Activated CD8-positive, alpha-beta memory T cell treated with anti-CD3 and anti-CD28 coated beads, Interleukin-2, amount 50 U/mL, for 24 hours (primary cell): Measurements from ENCODE around the gene FBLN2.
"Not testable (repeated sequence)": the region's sequence is repeated elsewhere in the genome, so short reads cannot be mapped to it uniquely, and the experiment has no call there.

Experiments used
- DNase-seq: peaks from one replicate; pipeline ENCODE4 v3.0.0-alpha.2; 2020; ENCODE audit errors: extremely low read depth

Gene FBLN2

DNA sequence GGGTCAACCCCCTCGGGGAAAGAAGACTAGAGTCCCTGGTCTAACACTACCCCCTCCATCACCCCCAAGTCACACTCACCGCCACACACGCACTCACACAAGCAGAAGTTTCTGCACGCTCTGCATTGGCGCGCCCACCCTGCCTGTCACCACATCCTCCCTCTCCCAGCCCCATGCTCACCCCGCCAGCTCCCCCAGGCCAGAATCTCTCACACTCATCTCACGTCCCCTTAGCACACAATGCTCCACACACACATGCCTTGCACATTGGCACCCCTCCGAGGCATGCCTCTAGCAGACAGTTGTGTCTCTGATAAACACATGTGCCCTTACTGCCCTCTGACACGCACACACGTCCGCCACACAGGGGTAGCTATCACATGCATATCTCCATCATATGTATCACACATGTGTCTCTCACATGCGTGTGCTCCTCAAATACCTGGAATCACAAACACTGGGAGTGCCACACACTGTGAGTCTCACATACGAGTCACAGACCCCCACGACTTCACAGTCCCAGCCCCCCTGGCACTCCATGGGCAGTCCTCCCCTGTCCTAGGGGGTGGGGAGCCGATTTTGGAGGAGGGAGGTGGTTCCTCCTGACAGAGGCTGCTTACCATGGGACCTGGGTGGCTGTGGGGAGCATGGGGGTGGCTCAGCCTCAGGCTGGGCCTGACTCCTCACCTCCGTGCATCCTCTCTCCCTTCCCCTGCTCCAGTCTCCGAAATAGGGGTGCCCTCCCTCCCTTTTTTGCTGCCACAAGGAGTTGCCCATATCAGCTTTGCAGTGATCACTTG, 898 bp downstream of the FBLN2 start:
- DNase-seq, result no peak

GRCh38 chr3:13550423-13550690, 1.4 kb downstream of the FBLN2 start:
- no peak for DNase-seq

DNA sequence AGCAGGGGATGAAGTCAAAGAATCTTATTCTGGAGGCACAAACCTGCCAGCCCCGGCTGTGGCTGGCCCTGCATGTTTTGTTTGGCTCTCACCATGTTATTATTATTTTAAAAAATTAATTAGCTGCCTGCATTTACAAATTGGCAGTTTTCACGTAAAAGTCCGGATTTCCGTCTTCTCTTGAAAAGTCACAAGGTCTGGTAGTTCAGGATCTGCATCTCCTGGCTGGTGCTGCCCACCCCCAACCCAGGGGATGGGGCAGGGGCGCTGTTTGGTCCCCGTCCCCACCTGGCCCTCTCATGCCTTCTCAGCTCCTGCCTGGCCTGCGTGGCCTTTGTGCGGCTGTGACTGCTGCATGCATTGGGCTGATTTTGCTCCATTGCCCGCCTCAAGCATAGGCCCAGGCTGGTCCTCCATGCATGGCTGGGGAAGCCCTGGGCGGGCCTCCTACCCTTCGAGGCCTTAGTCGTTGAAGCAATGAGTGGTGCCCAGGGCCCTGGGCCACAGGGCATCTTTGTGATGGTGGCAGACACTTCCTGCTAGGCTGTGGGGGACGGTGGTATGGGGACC, 2.0 kb downstream of the FBLN2 start:
- no peak for DNase-seq

DNA sequence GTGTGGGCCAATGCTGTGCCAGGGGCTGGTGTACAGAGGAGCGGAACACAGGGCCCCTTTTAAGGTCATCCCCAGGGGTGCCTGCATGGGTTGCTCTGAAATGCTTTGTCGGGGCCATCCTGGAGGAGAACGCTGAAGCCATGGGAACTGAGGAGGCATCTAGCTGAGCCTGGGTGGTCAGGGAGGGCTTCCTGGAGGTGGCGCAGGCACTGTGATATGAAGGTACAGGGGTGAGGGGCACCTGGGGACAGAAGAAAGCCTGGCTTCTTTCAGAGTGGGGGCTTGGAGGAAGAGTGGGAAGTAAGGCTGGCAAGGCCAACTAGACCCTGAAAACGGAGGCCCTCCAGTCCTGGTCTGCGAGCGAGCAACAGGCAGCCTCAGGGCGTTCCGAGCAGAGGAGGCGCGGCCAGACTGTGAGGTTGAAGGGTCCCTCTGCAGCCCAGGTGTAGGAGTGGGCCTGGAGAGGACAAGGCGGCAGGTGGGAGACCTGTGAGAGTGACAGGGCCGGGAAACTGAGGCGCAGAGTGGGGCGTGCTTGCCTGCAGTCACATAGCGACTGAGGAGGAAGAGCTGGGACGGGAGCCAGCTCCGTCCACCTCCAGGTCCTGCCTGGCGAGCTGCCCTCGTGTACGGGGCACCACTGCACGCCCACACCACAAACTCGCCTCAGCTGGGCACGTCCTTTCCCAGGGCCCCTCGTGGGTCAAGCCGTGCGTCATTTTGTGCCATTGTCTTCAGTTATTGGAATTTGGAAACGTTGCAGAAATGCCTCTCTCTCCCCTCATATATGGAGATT, 4.1 kb downstream of the FBLN2 start:
- no peak for DNase-seq

DNA sequence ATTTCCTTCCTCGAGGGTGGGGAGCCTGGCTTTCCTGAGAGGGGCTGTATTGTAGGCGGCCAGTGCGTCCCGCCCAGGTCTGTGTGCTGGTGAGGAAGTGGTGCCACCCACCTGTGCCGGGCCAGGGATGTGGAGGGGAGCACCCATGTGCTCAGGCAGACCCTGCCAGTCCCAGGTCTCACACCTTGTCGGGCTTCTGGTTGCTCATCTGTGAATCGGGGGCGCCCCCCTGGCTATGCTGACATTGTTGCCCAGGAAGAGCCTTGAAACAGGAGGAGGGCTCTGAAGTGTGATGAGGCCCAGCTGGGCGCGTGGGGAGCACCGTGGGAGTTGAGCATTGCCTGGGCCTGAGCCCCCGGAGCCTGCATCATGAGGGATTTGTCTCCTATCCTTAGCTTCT, 4.8 kb downstream of the FBLN2 start:
- no peak for DNase-seq

- DNase-seq, result no peak
Observed at GRCh38 chr3:13555753-13556152, 6.8 kb downstream of the FBLN2 start.

DNA sequence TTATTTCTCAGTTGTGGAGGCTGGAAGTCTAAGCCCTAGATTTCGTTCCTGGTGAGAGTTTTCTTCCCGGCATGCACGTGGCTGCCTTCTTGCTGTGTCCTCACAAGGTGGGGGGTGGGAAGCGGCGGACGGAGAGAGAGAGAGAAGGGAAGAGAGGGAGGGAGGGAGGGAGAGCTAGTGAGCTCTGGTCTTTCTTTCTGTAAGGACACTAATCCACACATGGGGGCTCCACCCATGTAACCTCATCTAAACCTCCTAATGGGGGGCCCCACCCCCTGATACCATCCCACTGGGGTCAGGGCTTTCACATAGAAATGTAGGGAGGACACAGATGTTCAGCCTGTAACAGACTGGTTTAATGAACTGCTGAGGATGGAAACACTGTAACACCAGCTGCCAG, 7.3 kb downstream of the FBLN2 start:
- DNase-seq, result no peak

- DNase-seq, result no peak
Observed at GRCh38 chr3:13556917-13557316, 8.0 kb downstream of the FBLN2 start.

- DNase-seq, result no peak
Observed at GRCh38 chr3:13557417-13557816, 8.5 kb downstream of the FBLN2 start.

GRCh38 chr3:13557926-13558325, 9.0 kb downstream of the FBLN2 start:
- DNase-seq, result no peak

GRCh38 chr3:13558651-13559050, 9.7 kb downstream of the FBLN2 start:
- DNase-seq, result no peak

DNA sequence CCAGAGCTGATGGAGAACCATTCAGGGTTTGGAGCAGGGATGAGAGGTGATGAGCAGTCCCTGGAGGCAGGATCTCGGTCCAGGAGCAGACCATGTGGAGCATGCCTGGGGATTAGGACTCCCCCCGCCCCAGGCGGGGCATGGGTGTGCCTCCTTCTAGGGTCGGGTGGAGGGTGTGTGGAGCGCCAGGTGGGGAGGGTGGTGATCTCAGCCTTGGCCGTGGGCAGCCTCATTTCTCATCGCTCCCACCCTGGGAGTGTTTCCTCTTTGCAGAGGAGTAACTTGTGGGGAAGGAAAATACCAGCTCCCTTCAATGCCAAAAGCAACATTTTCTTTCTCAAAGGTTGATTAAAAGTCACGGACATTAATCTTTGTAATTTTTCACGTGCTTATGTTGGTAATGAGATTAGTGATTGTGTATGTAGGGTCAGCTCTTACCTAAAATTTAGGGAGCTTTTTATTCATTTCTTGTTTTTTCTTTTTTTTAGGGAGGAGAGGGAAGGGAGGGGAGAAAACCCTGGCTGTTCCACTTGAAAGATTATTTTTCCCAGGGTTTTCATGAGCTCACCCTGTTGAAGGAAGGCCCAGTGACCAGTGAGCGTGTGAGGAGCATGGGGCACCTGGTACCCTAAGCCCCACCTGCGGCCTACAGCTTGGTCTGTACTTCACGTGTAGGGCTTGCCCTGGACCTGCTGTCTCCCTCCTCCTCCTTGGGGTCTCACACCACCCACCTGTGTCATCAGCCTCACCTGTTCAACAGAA, 11.0 kb downstream of the FBLN2 start:
- DNase-seq, result no peak

DNA sequence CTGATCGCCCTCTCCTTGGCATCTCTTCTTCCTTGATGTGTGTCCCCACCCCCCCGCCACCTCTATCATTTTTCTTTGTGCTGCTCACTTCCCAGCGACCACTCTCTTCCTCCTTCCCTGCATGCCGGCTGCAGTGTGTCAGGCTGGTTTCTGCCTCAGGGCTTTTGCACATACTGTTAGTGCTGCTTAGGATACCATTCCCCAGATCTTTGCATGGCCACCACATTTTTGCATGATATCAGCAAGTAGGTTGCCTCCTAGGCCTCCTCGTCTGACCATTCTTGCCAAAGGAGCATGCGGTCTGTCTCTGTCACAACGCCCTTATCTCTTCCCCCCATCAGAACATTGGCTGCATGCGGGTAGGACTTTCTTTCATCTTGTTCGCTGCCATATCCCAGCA, 12.5 kb downstream of the FBLN2 start:
- DNase-seq, result no peak

DNA sequence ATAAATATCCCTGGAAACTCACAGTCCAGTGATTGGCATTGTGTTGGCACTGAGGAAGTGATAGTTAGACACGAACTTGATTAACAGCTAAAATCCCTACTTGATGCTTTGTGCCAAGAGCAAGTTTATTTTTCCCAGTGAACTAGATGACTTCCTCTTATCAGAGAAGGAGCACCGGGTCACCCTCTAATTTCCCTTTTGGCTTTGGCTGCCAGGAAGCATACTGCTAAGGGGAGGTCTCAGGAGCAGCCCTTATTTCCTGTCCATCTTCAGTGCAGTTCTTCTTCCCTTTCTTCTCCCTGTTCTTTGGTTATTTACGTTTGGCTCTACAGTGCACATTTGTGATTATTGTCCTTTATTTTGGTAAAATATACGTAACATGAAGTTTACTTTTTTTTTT, 13.0 kb downstream of the FBLN2 start:
- no peak for DNase-seq

DNA sequence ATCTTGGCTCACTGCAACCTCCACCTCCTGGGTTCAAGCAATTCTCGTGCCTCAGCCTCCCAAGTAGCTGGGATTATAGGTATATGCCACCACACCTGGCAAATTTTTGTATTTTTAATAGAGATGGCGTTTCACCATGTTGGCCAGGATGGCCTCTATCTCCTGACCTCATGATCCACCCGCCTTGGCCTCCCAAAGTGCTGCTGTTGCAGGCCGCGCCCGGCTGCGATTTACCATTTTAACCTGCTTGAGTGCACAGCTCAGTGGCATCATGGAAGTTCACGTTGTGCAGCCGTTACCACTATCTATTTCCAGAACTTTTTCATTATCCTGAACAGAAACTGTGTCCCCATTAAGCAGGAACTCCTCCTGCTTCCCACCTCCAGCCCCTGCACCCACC, 13.5 kb downstream of the FBLN2 start:
- not testable (repeated sequence) for DNase-seq

- no peak for DNase-seq
Observed at GRCh38 chr3:13563321-13563720, 14.4 kb downstream of the FBLN2 start.

- no peak for DNase-seq
Observed at GRCh38 chr3:13563911-13564310, 15.0 kb downstream of the FBLN2 start.

- DNase-seq, result no peak
Observed at GRCh38 chr3:13564751-13565560, 16.0 kb downstream of the FBLN2 start.

- no peak for DNase-seq
Observed at GRCh38 chr3:13565581-13566452, 16.9 kb downstream of the FBLN2 start.

DNA sequence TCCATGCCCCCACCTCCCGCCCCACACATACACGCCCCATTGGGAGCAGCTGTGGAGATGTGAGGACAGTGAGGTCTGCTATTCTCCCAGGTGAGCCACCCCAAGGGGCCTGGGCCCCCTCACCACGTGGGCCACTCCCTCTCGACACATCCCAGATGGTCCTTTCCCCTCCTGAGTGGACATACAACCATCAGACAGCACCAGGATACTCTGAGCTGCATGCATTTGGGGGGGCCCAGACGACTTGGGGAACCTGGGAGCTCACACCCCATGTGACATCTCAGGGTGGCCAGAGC, 17.5 kb downstream of the FBLN2 start:
- no peak for DNase-seq

- DNase-seq, result no peak
Observed at GRCh38 chr3:13566769-13567310, 17.9 kb downstream of the FBLN2 start.
